Neural crest cell (in vitro differentiated cells): ENCODE results near the gene COL8A1. TPM values are rescaled to one million over a fixed set of nuclear protein-coding genes. Genes with fewer than 3 reads are reported as not detected.

ENCODE experiments used
- DNase-seq: peaks from one replicate; pipeline ENCODE4 v3.0.0; 2021; ENCODE audit warnings: low read depth, mixed read lengths, low spot score
- H3K27ac Mint-ChIP-seq: one replicate; pipeline ENCODE4 v1.8.0; 2021; ENCODE audit warnings: mild to moderate bottlenecking, mixed read lengths; ENCODE audit not compliant: unreplicated experiment
- H3K27me3 Mint-ChIP-seq: 2 replicates; pipeline ENCODE4 v1.8.0; 2021; ENCODE audit warnings: low read depth, mild to moderate bottlenecking, mixed read lengths
- H3K36me3 Mint-ChIP-seq: 2 replicates; pipeline ENCODE4 v1.8.0; 2021; ENCODE audit warnings: low read depth, mild to moderate bottlenecking, mixed read lengths
- H3K4me1 Mint-ChIP-seq: 2 replicates; pipeline ENCODE4 v1.8.0; 2021; ENCODE audit warnings: mixed read lengths
- H3K4me3 Mint-ChIP-seq: one replicate; pipeline ENCODE4 v1.8.0; 2021; ENCODE audit warnings: mild to moderate bottlenecking, mixed read lengths
- H3K9me3 Mint-ChIP-seq: 2 replicates; pipeline ENCODE4 v1.8.0; 2021; ENCODE audit warnings: mixed read lengths
- total RNA-seq: library from RNA; stranded (reverse); gene quantifications from 2 replicates; pipeline ENCODE4 v1.2.1, GENCODE V29; 2021
- TF ChIP-seq, protein P1 (sequence below): fragments of 200-600 bp; sonication (generic); conservative IDR thresholded peaks from 2 replicates; pipeline ENCODE4 v1.5.0; 2021; ENCODE audit warnings: antibody characterized with exemption, mild to moderate bottlenecking

The COL8A1 gene
- total RNA-seq, 1 donor from 2014 or later, result 0.28 TPM

DNA sequence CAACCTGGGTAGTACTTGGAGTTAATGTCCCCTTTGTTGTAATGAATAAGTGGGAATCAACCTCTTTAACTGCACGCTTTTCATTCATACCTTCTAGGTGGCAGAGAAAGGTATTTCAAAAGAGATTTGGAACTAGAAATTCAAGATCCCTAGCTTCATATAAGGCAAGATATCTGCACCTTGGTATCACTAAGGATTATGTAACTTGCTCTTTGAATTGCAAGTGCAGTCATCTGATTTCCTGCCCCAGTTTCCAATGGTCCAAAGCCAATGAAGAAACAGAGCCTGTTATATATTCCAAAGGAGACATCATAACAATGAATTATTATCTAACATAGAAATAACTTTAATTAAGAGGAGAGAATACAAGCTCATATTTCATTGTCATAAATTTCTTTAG, 124.5 kb downstream of the COL8A1 start:
- Mint-ChIP-seq H3K9me3 (no peaks in the 10 kb centered on the region), H3K27me3 (peaks cover 7% of the 10 kb centered on the region), H3K4me1 (no peaks in the 10 kb centered on the region), H3K27ac (no peak overlapping the region), H3K4me3 (no peak overlapping the region), H3K36me3 (no peaks in the 10 kb centered on the region)
- TF ChIP-seq, protein P1, sequence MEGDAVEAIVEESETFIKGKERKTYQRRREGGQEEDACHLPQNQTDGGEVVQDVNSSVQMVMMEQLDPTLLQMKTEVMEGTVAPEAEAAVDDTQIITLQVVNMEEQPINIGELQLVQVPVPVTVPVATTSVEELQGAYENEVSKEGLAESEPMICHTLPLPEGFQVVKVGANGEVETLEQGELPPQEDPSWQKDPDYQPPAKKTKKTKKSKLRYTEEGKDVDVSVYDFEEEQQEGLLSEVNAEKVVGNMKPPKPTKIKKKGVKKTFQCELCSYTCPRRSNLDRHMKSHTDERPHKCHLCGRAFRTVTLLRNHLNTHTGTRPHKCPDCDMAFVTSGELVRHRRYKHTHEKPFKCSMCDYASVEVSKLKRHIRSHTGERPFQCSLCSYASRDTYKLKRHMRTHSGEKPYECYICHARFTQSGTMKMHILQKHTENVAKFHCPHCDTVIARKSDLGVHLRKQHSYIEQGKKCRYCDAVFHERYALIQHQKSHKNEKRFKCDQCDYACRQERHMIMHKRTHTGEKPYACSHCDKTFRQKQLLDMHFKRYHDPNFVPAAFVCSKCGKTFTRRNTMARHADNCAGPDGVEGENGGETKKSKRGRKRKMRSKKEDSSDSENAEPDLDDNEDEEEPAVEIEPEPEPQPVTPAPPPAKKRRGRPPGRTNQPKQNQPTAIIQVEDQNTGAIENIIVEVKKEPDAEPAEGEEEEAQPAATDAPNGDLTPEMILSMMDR, result no peak
- DNase-seq, result no peak

DNA sequence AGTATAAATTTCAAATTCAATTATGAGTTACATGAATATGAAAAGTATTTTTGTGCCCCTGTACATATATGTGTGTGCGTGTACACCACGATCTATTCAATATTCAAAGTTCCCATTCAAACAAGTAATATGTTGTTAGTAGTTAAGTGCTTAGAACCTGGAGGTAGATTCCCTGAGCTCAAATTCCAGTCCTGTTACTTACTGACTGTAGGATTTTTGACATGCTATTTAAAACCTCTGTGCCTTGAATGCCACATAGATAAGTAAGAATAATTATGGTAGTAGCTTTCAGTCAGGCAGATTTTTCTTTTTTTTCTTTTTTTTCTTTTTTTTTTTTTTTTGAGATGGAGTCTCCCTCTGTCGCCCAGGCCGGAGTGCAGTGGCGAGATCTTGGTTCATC, 126.0 kb downstream of the COL8A1 start:
- H3K27ac Mint-ChIP-seq, result no peak overlapping the region
- H3K4me3 Mint-ChIP-seq, result no peak overlapping the region
- no peaks in the 10 kb centered on the region for H3K27me3 Mint-ChIP-seq
- H3K9me3 Mint-ChIP-seq, result no peaks in the 10 kb centered on the region
- no peak for DNase-seq
- TF ChIP-seq, protein P1, result no peak
- H3K4me1 Mint-ChIP-seq, result no peaks in the 10 kb centered on the region
- no peaks in the 10 kb centered on the region for H3K36me3 Mint-ChIP-seq

DNA sequence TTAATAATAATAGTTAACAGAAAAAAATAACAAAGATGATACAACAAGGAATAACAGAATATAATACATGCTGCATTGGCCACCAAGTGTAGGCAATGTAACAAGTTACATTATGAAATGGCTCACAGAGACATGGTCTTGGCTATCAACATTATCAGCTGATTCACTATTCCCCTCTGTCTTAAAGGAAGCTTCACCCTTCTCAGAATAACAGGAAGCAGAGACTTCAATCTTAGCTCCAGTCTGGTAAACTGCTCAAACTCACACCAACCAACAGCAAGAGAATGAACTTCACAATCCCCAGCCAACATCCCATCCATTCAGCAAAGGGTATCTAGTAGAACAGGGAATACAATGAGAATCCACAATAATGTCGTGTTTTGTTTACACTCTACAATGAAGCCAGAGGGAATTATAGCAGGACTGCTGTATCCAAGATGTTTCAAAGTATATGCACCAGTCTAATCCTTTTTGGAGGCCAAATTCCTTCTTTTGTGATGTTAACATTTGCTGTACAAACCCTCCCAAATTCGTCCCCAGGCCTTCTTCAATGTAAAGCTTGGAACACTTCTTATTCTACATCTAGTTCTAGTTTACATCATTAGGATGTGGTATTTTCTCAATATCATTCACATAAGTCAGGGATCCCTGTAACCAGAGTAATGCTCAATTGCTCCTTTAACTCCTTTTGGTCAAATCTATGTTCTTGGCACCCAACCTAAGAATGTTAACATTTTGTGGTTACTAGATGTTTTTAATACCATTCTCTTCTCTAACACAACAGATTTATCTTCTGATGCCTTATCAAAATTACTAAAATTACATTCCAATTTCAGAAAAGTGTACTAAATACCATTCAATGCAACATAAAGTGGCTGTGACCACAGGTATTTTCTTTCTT, 126.9 kb downstream of the COL8A1 start:
- no peaks in the 10 kb centered on the region for H3K4me1 Mint-ChIP-seq
- DNase-seq, result no peak
- no peaks in the 10 kb centered on the region for H3K9me3 Mint-ChIP-seq
- H3K27ac Mint-ChIP-seq, result no peak overlapping the region
- no peaks in the 10 kb centered on the region for H3K27me3 Mint-ChIP-seq
- no peak overlapping the region for H3K4me3 Mint-ChIP-seq
- TF ChIP-seq, protein P1, result no peak
- H3K36me3 Mint-ChIP-seq, result no peaks in the 10 kb centered on the region

- H3K4me1 Mint-ChIP-seq, result no peaks in the 10 kb centered on the region
- no peak for DNase-seq
- no peaks in the 10 kb centered on the region for H3K9me3 Mint-ChIP-seq
- TF ChIP-seq, protein P1, result no peak
- H3K27ac Mint-ChIP-seq, result no peak overlapping the region
- no peaks in the 10 kb centered on the region for H3K36me3 Mint-ChIP-seq
- no peak overlapping the region for H3K4me3 Mint-ChIP-seq
- H3K27me3 Mint-ChIP-seq, result no peaks in the 10 kb centered on the region
Measured at GRCh38 chr3:99767291-99767690, 128.9 kb downstream of the COL8A1 start.

- TF ChIP-seq, protein P1, result no peak
- no peak for DNase-seq
- H3K36me3 Mint-ChIP-seq, result no peaks in the 10 kb centered on the region
- no peaks in the 10 kb centered on the region for H3K9me3 Mint-ChIP-seq
- no peak overlapping the region for H3K4me3 Mint-ChIP-seq
- H3K27ac Mint-ChIP-seq, result no peak overlapping the region
- H3K27me3 Mint-ChIP-seq, result no peaks in the 10 kb centered on the region
- H3K4me1 Mint-ChIP-seq, result no peaks in the 10 kb centered on the region
Measured at GRCh38 chr3:99768126-99768525, 129.7 kb downstream of the COL8A1 start.
